NCI-H1930 (cell line): ENCODE measurements around the gene PTPRE.
"Not testable (repeated sequence)": the region's sequence is repeated elsewhere in the genome, so short reads cannot be mapped to it uniquely, and the experiment has no call there.

Experiments
- DNase-seq, 2 experiments: peaks; one replicate each; lab custom pipeline; 2025; lab: John Stamatoyannopoulos, UW

Gene PTPRE

GRCh38 chr10:128072941-128073645 lies 166.2 kb downstream of the PTPRE start:
- no peak for DNase-seq

DNA sequence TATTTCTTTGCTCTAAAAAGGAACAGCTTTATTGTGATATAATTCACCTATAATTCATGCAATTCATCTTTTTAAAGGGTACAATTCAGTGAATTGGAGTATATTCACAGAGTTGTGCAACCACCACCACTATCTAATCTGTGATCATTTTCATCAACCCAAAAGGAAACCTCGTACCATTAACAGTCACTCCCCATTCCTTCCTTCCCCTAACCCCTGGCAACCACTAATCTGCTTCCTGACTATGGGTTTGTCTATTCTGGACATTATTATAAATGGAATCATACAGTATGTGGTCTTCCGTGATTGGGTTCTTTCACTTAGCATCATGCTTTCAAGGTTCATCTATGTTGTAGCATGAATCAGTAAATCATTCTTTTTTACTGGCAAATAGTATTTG lies 167.0 kb downstream of the PTPRE start:
- DNase-seq, result no peak

GRCh38 chr10:128074589-128074988 lies 167.7 kb downstream of the PTPRE start:
- DNase-seq, result no peak

- DNase-seq, result no peak
Measured at GRCh38 chr10:128077155-128077875, 170.4 kb downstream of the PTPRE start.

- DNase-seq, result peak; percentile 0 to 21
Measured at GRCh38 chr10:128078136-128078969, 171.4 kb downstream of the PTPRE start.

DNA sequence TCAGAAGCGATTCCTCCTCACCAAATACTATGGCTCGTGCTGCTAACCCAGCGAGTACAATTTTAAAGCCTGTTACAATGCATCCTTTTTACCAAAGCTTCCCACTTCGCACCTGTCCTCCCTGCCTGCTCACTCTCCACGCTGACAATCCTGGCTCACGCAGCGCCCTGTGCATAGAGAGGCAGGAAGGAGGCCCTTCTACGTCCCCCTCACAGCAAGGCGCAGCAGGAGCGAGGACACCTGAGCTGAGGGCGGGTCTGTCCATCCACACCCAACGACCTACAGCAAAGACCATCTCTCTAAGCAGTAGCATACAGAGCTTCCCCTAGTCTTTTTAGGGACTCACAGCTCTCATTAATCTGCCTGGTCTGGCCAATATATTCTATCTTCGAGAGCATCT lies 173.3 kb downstream of the PTPRE start:
- no peak for DNase-seq

DNA sequence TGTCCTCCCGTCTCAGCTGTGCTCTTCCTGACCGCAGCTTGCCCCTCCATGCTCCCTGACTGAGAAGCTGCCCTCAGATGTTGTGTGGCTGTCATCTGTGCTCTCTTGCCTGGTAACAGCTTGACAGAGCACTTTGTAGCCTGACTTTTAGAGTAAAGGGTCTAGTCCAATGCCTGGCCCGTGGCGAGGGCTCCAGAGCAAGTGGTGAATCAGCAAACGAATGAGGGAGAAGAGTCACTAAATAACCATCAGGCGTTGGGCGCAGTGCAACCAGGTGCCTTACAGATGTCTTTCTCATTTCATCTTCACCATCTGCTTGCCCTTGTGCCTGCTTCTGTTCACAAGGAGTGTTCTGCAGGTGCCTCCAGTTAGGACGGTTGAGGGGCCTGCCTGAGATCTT lies 173.7 kb downstream of the PTPRE start:
- no peak for DNase-seq

DNA sequence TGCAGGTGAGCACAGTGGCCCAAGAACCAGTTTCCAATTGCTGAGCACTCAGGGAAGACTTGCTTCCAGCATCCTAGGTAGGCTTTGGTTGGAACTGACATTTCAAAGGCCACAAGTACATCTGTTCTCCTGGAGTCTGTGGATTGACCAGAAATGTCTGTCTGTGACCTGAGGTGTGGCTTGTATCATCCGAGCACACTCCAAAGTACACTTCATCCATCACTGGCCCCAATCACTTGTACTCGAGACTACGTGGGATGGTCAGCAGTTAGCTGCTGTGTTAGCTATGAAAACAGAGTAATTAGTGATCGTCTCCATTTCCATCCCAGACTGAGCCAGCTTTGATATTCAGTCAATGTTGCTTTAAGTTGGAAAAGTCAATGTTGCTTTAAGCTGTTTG lies 174.3 kb downstream of the PTPRE start:
- no peak for DNase-seq

GRCh38 chr10:128081720-128082119 lies 174.8 kb downstream of the PTPRE start:
- DNase-seq, result no peak

GRCh38 chr10:128083191-128083895 lies 176.4 kb downstream of the PTPRE start:
- no peak for DNase-seq

- DNase-seq, result no peak
Measured at GRCh38 chr10:128084364-128084763, 177.5 kb downstream of the PTPRE start.

DNA sequence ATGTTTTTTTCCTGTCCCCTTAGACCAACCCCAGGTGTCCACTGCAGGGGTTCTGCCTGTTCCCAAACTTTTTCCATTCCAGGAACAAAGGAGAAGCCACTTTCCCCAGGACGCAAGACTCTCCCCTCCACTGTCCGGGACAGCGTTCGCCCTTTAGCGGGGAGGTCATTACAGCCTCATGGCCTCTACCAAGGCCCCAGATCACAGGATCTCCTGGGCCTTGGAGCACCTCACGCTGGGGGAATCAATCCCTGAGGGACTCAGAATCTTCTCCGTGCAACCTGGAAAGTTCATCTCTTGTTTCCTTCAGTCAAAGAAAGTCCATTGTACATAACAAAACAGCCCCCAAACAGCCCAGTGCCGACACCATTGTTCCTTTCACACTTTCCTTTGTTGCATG lies 178.1 kb downstream of the PTPRE start:
- DNase-seq, result no peak

- no peak for DNase-seq
Measured at GRCh38 chr10:128086003-128086863, 179.3 kb downstream of the PTPRE start.

- no peak for DNase-seq
Measured at GRCh38 chr10:128087146-128087883, 180.4 kb downstream of the PTPRE start.

GRCh38 chr10:128087884-128088709 lies 181.2 kb downstream of the PTPRE start:
- no peak for DNase-seq

GRCh38 chr10:128091636-128092210 lies 184.8 kb downstream of the PTPRE start:
- DNase-seq, result no peak

DNA sequence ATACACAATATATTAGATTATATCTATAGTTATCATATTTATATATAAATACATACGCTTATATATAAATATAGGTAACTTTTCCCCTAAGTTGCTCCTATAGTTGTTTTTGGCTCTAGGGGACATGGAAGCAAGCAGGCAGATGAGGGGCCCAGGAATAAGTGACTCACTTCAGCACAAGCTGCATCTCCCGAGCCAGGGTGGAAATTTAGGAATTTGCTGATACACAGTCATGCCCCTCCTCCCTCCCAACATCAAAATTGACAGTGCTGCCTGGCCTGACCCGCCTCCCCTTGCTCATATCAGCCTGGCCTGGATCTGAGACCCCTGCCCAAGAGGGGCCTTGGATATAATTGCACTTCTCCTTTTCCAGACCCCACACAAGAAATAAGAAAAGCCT lies 185.6 kb downstream of the PTPRE start:
- DNase-seq, result no peak

DNA sequence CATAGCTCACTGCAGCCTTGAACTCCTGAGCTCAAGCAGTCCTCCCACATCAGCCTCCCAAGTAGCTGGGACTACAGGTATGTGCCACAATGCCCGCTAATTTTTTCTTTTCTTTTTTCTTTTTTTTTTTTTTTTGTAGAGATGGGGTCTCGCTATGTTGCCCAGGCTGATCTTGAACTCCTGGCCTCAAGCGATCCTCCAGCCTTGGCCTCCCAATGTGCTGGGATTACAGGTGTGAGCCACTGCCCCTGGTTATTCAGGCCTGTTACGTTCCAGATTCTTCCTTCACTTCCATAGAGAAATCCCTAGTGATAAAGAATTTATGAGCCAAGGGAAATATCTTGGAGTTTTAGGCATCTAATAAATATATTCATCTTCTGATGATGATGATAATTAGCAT lies 187.7 kb downstream of the PTPRE start:
- DNase-seq, result not testable (repeated sequence)
